DOHH2 (cell line): ENCODE data around the gene MYCL.

Source experiments
- H3F3A ChIP-seq: fragments of 200-600 bp; sonication (generic), shearing (Covaris generic); 2 replicates; pipeline ENCODE4 v1.6.0; 2016; ENCODE audit warnings: antibody characterized with exemption, mild to moderate bottlenecking; ENCODE audit not compliant: control insufficient read depth, insufficient read depth
- H3K27ac ChIP-seq: fragments of 200-600 bp; sonication (generic); 2 replicates; pipeline ENCODE4 v1.5.1; 2014; ENCODE audit warnings: low read depth, mild to moderate bottlenecking, low read length, moderate library complexity
- H3K27me3 ChIP-seq: fragments of 200-600 bp; sonication (generic); 2 replicates; pipeline ENCODE4 v1.6.1; 2014; ENCODE audit warnings: mild to moderate bottlenecking, low read length, mixed read lengths; ENCODE audit not compliant: control insufficient read depth
- H3K36me3 ChIP-seq: fragments of 200-600 bp; sonication (generic); 2 replicates; pipeline ENCODE4 v1.6.1; 2014; ENCODE audit warnings: mild to moderate bottlenecking, low read length, moderate library complexity, mixed read lengths; ENCODE audit not compliant: control insufficient read depth
- H3K4me1 ChIP-seq: fragments of 200-600 bp; sonication (generic); 2 replicates; pipeline ENCODE4 v1.6.1; 2014; ENCODE audit warnings: mild to moderate bottlenecking, low read length, mixed read lengths; ENCODE audit not compliant: control insufficient read depth
- H3K4me2 ChIP-seq: fragments of 200-600 bp; sonication (generic); 2 replicates; pipeline ENCODE4 v1.6.0; 2014; ENCODE audit warnings: mild to moderate bottlenecking, low read length, moderate library complexity
- H3K4me3 ChIP-seq: fragments of 200-600 bp; sonication (generic); 2 replicates; pipeline ENCODE4 v1.5.1; 2014; ENCODE audit warnings: mild to moderate bottlenecking, low read length, mixed read lengths
- H3K79me2 ChIP-seq: fragments of 200-600 bp; sonication (generic); 2 replicates; pipeline ENCODE4 v1.6.1; 2014; ENCODE audit warnings: mild to moderate bottlenecking, low read length, mixed read lengths; ENCODE audit not compliant: control insufficient read depth
- H3K9me2 ChIP-seq: fragments of 200-600 bp; sonication (generic); replicated peaks from 2 replicates; pipeline ENCODE4 v1.6.1; 2014; ENCODE audit warnings: mild to moderate bottlenecking, low read length, mixed read lengths; ENCODE audit not compliant: control insufficient read depth
- H3K9me3 ChIP-seq: fragments of 200-600 bp; sonication (generic); 2 replicates; pipeline ENCODE4 v1.6.1; 2014; ENCODE audit warnings: antibody characterized with exemption, low read length, mixed read lengths; ENCODE audit not compliant: control insufficient read depth, insufficient read depth
- H4K20me1 ChIP-seq: fragments of 200-600 bp; sonication (generic); 2 replicates; pipeline ENCODE4 v1.6.0; 2014; ENCODE audit warnings: low read depth, mild to moderate bottlenecking, antibody characterized with exemption, low read length, moderate library complexity; ENCODE audit not compliant: control insufficient read depth, insufficient read depth
- CTCF ChIP-seq: fragments of 200-600 bp; sonication (generic); IDR thresholded peaks from one replicate; pipeline ENCODE4 v1.5.1; 2014; ENCODE audit warnings: antibody characterized with exemption, mild to moderate bottlenecking, low read depth, low read length; ENCODE audit not compliant: poor library complexity, severe bottlenecking
- EZH2phosphoT487 ChIP-seq: fragments of 200-600 bp; sonication (generic); IDR thresholded peaks from 2 replicates; pipeline ENCODE4 v1.6.1; 2017; ENCODE audit warnings: borderline replicate concordance, mild to moderate bottlenecking, antibody characterized with exemption, low read length, moderate library complexity, mixed read lengths

MYCL gene

GRCh38 chr1:39857126-39857878, 44.4 kb downstream of the MYCL start:
- Histone ChIP-seq H3K4me1 (no peaks in the 10 kb centered on the region), H3K27me3 (no peaks in the 10 kb centered on the region), H3K9me2 (no peaks in the 10 kb centered on the region), H3K79me2 (peaks cover 52% of the 10 kb centered on the region), H4K20me1 (peaks cover 3% of the 10 kb centered on the region; the same call in 1 of the 2 replicates), H3K9me3 (no peaks in the 10 kb centered on the region), H3F3A (no peaks in the 10 kb centered on the region), H3K4me2 (no peak overlapping the region), H3K36me3 (peaks cover 42% of the 10 kb centered on the region), H3K4me3 (no peak overlapping the region), H3K27ac (no peak overlapping the region)
- TF ChIP-seq CTCF = no peak
- no peak for TF ChIP-seq EZH2phosphoT487

GRCh38 chr1:39854738-39855137, 47.0 kb downstream of the MYCL start:
- Histone ChIP-seq H3K9me3 (no peaks in the 10 kb centered on the region), H3K27ac (no peak overlapping the region), H3K4me2 (no peak overlapping the region), H3K27me3 (no peaks in the 10 kb centered on the region), H3K4me1 (no peaks in the 10 kb centered on the region), H4K20me1 (no peaks in the 10 kb centered on the region), H3K9me2 (no peaks in the 10 kb centered on the region), H3K4me3 (no peak overlapping the region), H3K36me3 (peaks cover 53% of the 10 kb centered on the region), H3F3A (no peaks in the 10 kb centered on the region), H3K79me2 (peaks cover 28% of the 10 kb centered on the region)
- TF ChIP-seq EZH2phosphoT487 = no peak
- no peak for TF ChIP-seq CTCF

- H3K36me3 ChIP-seq = peaks cover 58% of the 10 kb centered on the region
- H3K4me1 ChIP-seq = no peaks in the 10 kb centered on the region
- TF ChIP-seq EZH2phosphoT487 (no peak), CTCF (no peak)
- no peaks in the 10 kb centered on the region for H3K27me3 ChIP-seq
- no peak overlapping the region for H3K4me3 ChIP-seq
- no peaks in the 10 kb centered on the region for H3F3A ChIP-seq
- peaks cover 23% of the 10 kb centered on the region for H3K79me2 ChIP-seq
- H3K9me3 ChIP-seq = no peaks in the 10 kb centered on the region
- no peak overlapping the region for H3K4me2 ChIP-seq
- no peaks in the 10 kb centered on the region for H3K9me2 ChIP-seq
- H4K20me1 ChIP-seq = no peaks in the 10 kb centered on the region
- no peak overlapping the region for H3K27ac ChIP-seq
Observed at GRCh38 chr1:39854314-39854713, 47.4 kb downstream of the MYCL start.
